OCI-LY1 (cell line): ENCODE measurements around the gene GOLM1.

Experiments
- H2AFZ ChIP-seq: fragments of 200-600 bp; sonication (generic), shearing (Covaris generic); 2 replicates; pipeline ENCODE4 v1.6.0; 2014; ENCODE audit warnings: antibody characterized with exemption, mild to moderate bottlenecking, low read length
- H3F3A ChIP-seq: fragments of 200-600 bp; sonication (generic), shearing (Covaris generic); 2 replicates; pipeline ENCODE4 v1.6.0; 2014; ENCODE audit warnings: mild to moderate bottlenecking, antibody characterized with exemption, low read length, moderate library complexity; ENCODE audit not compliant: insufficient read depth
- H3K27ac ChIP-seq: fragments of 200-600 bp; sonication (generic); 2 replicates; pipeline ENCODE4 v1.5.1; 2014; ENCODE audit warnings: low read length, mixed run types, mild to moderate bottlenecking, low read depth; ENCODE audit not compliant: poor library complexity, severe bottlenecking
- H3K27me3 ChIP-seq: fragments of 200-600 bp; sonication (generic); 2 replicates; pipeline ENCODE4 v1.6.0; 2014; ENCODE audit warnings: antibody characterized with exemption, mild to moderate bottlenecking, low read length, moderate library complexity; ENCODE audit not compliant: insufficient read depth
- H3K36me3 ChIP-seq: fragments of 200-600 bp; sonication (generic); 2 replicates; pipeline ENCODE4 v1.6.1; 2014; ENCODE audit warnings: mild to moderate bottlenecking, antibody characterized with exemption, low read length, moderate library complexity, mixed read lengths; ENCODE audit not compliant: insufficient read depth
- H3K4me1 ChIP-seq: fragments of 200-600 bp; sonication (generic); 2 replicates; pipeline ENCODE4 v1.5.1; 2014; ENCODE audit warnings: mild to moderate bottlenecking, low read length, moderate library complexity; ENCODE audit not compliant: insufficient read depth, severe bottlenecking
- H3K4me2 ChIP-seq: fragments of 200-600 bp; sonication (generic), shearing (Covaris generic); 2 replicates; pipeline ENCODE4 v1.6.1; 2014; ENCODE audit warnings: low read length
- H3K4me3 ChIP-seq: fragments of 200-600 bp; sonication (generic); 2 replicates; pipeline ENCODE4 v1.5.1; 2014; ENCODE audit warnings: low read length, low read depth, mild to moderate bottlenecking, mixed read lengths; ENCODE audit not compliant: poor library complexity, severe bottlenecking
- H3K79me2 ChIP-seq: fragments of 200-600 bp; shearing (Covaris generic); 2 replicates; pipeline ENCODE4 v1.6.1; 2016; ENCODE audit warnings: mixed run types, low read length, mixed read lengths; ENCODE audit not compliant: insufficient read depth
- H3K9ac ChIP-seq: fragments of 200-600 bp; sonication (generic), shearing (Covaris generic); 2 replicates; pipeline ENCODE4 v1.6.1; 2014; ENCODE audit warnings: mild to moderate bottlenecking, low read length, mixed read lengths
- H3K9me2 ChIP-seq: fragments of 200-600 bp; sonication (generic), shearing (Covaris generic); 2 replicates; pipeline ENCODE4 v1.6.1; 2014; ENCODE audit warnings: low read depth, mild to moderate bottlenecking, low read length, mixed read lengths
- H3K9me3 ChIP-seq: fragments of 200-600 bp; shearing (Covaris generic); 2 replicates; pipeline ENCODE4 v1.6.1; 2014; ENCODE audit warnings: low read length, mixed read lengths
- H4K20me1 ChIP-seq: fragments of 200-600 bp; sonication (generic), shearing (Covaris generic); 2 replicates; pipeline ENCODE4 v1.6.0; 2016; ENCODE audit warnings: mild to moderate bottlenecking, low read length; ENCODE audit not compliant: insufficient read depth
- CTCF ChIP-seq: fragments of 200-600 bp; sonication (generic), shearing (Covaris generic); IDR thresholded peaks from 2 replicates; pipeline ENCODE4 v1.5.1; 2017; ENCODE audit warnings: mild to moderate bottlenecking, antibody characterized with exemption, low read length, moderate library complexity, mixed read lengths
- EZH2 ChIP-seq: fragments of 200-600 bp; sonication (generic), shearing (Covaris generic); IDR thresholded peaks from 2 replicates; pipeline ENCODE4 v1.8.0; 2017; ENCODE audit warnings: borderline replicate concordance, mixed run types, mild to moderate bottlenecking, antibody characterized with exemption, low read length, moderate library complexity, mixed read lengths

The GOLM1 gene

DNA sequence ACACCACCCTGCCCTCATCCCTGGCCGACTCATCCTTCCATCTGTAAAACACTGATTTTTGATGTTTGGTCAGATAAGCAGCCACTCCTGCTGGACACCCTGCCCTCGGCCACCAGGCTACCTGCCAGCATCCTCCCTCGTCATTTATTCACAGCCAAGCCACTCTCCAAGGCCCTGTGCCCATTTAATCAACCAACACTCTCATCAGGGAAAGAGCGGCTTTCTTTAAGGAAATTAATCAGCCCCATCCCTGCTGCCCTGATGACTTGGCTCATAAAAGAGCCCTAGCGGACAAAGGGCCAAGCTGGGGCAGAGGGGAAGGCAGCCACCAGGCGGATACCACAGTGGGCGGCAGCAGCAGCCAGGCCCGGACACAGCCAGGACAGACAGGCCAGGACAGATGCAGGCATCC is 52.4 kb downstream of the GOLM1 start:
- no peak overlapping the region for H2AFZ ChIP-seq
- no peaks in the 10 kb centered on the region for H3K9me3 ChIP-seq
- H4K20me1 ChIP-seq, result no peaks in the 10 kb centered on the region
- no peaks in the 10 kb centered on the region for H3K9me2 ChIP-seq
- no peak overlapping the region for H3K27ac ChIP-seq
- H3K4me2 ChIP-seq, result no peak overlapping the region
- H3K36me3 ChIP-seq, result no peaks in the 10 kb centered on the region
- H3K79me2 ChIP-seq, result no peaks in the 10 kb centered on the region
- no peaks in the 10 kb centered on the region for H3K4me1 ChIP-seq
- no peak overlapping the region for H3K4me3 ChIP-seq
- no peak overlapping the region for H3K9ac ChIP-seq
- no peak for TF ChIP-seq EZH2
- no peak for TF ChIP-seq CTCF
- H3F3A ChIP-seq, result no peaks in the 10 kb centered on the region
- H3K27me3 ChIP-seq, result no peaks in the 10 kb centered on the region

DNA sequence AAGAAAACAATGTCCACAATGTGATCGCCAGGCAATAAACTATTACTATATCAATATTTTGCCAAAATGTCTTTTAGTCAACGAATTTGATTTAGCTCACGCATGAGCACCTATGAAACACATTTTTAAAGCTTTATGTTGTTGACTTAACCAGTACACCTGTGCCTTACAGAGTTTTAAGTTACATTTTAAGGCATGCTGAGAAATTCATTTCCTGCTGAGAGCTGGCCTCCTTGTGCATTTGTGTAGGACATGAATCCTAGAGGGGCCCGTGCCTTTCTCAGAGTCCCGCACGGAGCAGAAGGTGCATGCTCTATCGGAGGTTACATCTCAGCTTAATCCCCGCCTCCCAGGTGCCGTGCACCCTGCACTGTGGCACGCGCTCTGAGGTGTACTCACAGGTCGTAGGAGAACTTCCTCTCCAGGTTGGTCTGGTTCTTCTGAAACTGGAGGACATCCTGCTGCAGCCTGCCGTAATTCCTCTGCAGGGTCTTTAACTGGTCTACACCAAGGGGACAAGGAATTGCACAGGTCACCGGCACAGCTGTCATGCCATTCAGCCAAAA is 53.2 kb downstream of the GOLM1 start:
- Histone ChIP-seq H3K9me2 (no peaks in the 10 kb centered on the region), H3K79me2 (no peaks in the 10 kb centered on the region), H2AFZ (no peak overlapping the region), H3F3A (no peaks in the 10 kb centered on the region), H3K27me3 (no peaks in the 10 kb centered on the region), H3K4me3 (no peak overlapping the region), H3K4me2 (no peak overlapping the region), H4K20me1 (no peaks in the 10 kb centered on the region), H3K27ac (no peak overlapping the region), H3K9me3 (no peaks in the 10 kb centered on the region), H3K4me1 (no peaks in the 10 kb centered on the region), H3K9ac (no peak overlapping the region), H3K36me3 (no peaks in the 10 kb centered on the region)
- TF ChIP-seq CTCF (no peak), EZH2 (no peak)

DNA sequence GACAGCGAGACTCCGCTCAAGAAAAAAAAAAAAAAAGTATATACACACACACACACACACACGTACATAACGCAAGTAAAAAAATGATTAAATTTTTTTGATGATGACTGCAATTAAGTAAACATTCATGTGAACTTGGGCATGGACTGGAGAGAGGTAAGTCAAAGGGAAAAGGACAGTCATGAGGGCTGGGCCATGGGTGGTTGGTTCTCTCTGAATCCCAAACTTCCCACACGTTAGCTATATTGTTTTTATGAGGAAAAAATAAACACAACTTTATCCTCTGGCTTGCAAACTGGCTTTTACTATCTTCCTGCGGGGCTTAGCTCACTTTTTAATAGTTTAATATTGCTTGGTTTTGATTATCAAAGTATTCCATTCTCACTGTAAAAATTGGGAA is 53.7 kb downstream of the GOLM1 start:
- Histone ChIP-seq H3K27me3 (no peaks in the 10 kb centered on the region), H3K4me1 (no peaks in the 10 kb centered on the region), H3K4me2 (no peak overlapping the region), H3K36me3 (no peaks in the 10 kb centered on the region), H3K9me3 (no peaks in the 10 kb centered on the region), H4K20me1 (no peaks in the 10 kb centered on the region), H3K79me2 (no peaks in the 10 kb centered on the region), H2AFZ (no peak overlapping the region), H3K9me2 (no peaks in the 10 kb centered on the region), H3F3A (no peaks in the 10 kb centered on the region), H3K4me3 (no peak overlapping the region), H3K9ac (no peak overlapping the region), H3K27ac (no peak overlapping the region)
- TF ChIP-seq CTCF (no peak), EZH2 (no peak)
